K562 (cell line): ENCODE data around the gene NFS1. TPM values are rescaled to one million over a fixed set of nuclear protein-coding genes. Genes with fewer than 3 reads are reported as not detected.

Experiments used
- BCL6 ChIP-seq: fragments of 250-450 bp; sonication (Bioruptor Pico); IDR thresholded peaks from 2 replicates; pipeline ENCODE4 v1.4.0; 2020
- BCOR ChIP-seq: fragments of 450-650 bp; IDR thresholded peaks from 2 replicates; pipeline ENCODE4 v1.6.1; 2016
- CREB5 ChIP-seq: fragments of 250-450 bp; sonication (Bioruptor Pico); IDR thresholded peaks from 2 replicates; pipeline ENCODE4 v1.5.0; 2020; ENCODE audit warnings: mild to moderate bottlenecking
- DNMT1 ChIP-seq: fragments of 450-650 bp; IDR thresholded peaks from 2 replicates; pipeline ENCODE4 v1.6.1; 2016; ENCODE audit warnings: antibody characterized with exemption, mild to moderate bottlenecking
- ESRRA ChIP-seq: fragments of 450-650 bp; IDR thresholded peaks from 2 replicates; pipeline ENCODE4 v1.6.1; 2014; ENCODE audit warnings: low read depth, mild to moderate bottlenecking, moderate library complexity, borderline replicate concordance
- HCFC1 ChIP-seq: IDR thresholded peaks from 2 replicates; pipeline ENCODE4 v1.6.1; 2012; ENCODE audit warnings: low read depth, low read length, improper control_type of control experiment
- HDGF ChIP-seq: fragments of 450-650 bp; IDR thresholded peaks from 2 replicates; pipeline ENCODE4 v1.6.1; 2016
- HMBOX1 ChIP-seq: sonication (generic); IDR thresholded peaks from 2 replicates; pipeline ENCODE4 v1.6.1; 2016
- HMGXB4 ChIP-seq: sonication (generic); formaldehyde crosslinking; IDR thresholded peaks from 2 replicates; pipeline ENCODE4 v1.8.1; 2023; ENCODE audit warnings: mild to moderate bottlenecking, missing genetic modification reagents
- NCOA2 ChIP-seq, 2 experiments: fragments of 450-650 bp; IDR thresholded peaks; 2 replicates each; pipeline ENCODE4 v1.6.1; 2018; ENCODE audit warnings: mild to moderate bottlenecking in 2 of 2, moderate library complexity in 1 of 2; ENCODE audit not compliant: partially characterized antibody in 2 of 2
- NCOA4 ChIP-seq: fragments of 450-650 bp; IDR thresholded peaks from 2 replicates; pipeline ENCODE4 v1.6.1; 2018; ENCODE audit warnings: mild to moderate bottlenecking; ENCODE audit not compliant: partially characterized antibody
- OTX1 ChIP-seq: fragments of 450-650 bp; formaldehyde crosslinking; IDR thresholded peaks from 2 replicates; pipeline ENCODE4 v1.4.0; 2022; ENCODE audit warnings: mild to moderate bottlenecking
- PML ChIP-seq: IDR thresholded peaks from 2 replicates; pipeline ENCODE4 v1.6.1; 2012; ENCODE audit warnings: low read length, inconsistent platforms
- RBM14 ChIP-seq: fragments of 200-400 bp; formaldehyde crosslinking; IDR thresholded peaks from 2 replicates; pipeline ENCODE4 v1.6.1; 2018; ENCODE audit warnings: low read depth, mild to moderate bottlenecking, low read length, moderate library complexity, borderline replicate concordance; ENCODE audit not compliant: insufficient read depth
- SNIP1 ChIP-seq: fragments of 450-650 bp; IDR thresholded peaks from 2 replicates; pipeline ENCODE4 v1.7.1; 2017; ENCODE audit warnings: low read depth, mild to moderate bottlenecking
- SP2 ChIP-seq: IDR thresholded peaks from 2 replicates; pipeline ENCODE4 v1.6.1; 2011; ENCODE audit warnings: mild to moderate bottlenecking, low read depth, low read length, moderate library complexity; ENCODE audit not compliant: poor library complexity, severe bottlenecking; ENCODE audit errors: extremely low read depth
- STAT5B ChIP-seq: fragments of 250-450 bp; sonication (Bioruptor Pico); IDR thresholded peaks from 2 replicates; pipeline ENCODE4 v1.8.0; 2021; ENCODE audit warnings: mild to moderate bottlenecking, inconsistent platforms
- TAF9B ChIP-seq: fragments of 450-650 bp; IDR thresholded peaks from 2 replicates; pipeline ENCODE4 v1.6.1; 2018; ENCODE audit warnings: mild to moderate bottlenecking; ENCODE audit not compliant: partially characterized antibody
- ZFPM2 ChIP-seq: fragments of 250-450 bp; sonication (Bioruptor Pico); IDR thresholded peaks from 2 replicates; pipeline ENCODE4 v1.5.1; 2022; ENCODE audit warnings: mild to moderate bottlenecking
- ZNF146 ChIP-seq: IDR thresholded peaks from one replicate; pipeline ENCODE4 v1.6.1; 2018; ENCODE audit warnings: missing compliant biosample characterization; ENCODE audit not compliant: unreplicated experiment
- ZNF551 ChIP-seq: fragments of 250-450 bp; sonication (Bioruptor Pico); IDR thresholded peaks from 2 replicates; pipeline ENCODE4 v1.5.0; 2021; ENCODE audit warnings: mild to moderate bottlenecking, moderate library complexity
- ZNF561 ChIP-seq: fragments of 450-650 bp; formaldehyde crosslinking; conservative IDR thresholded peaks from 2 replicates; pipeline ENCODE4 v1.4.0; 2020; ENCODE audit warnings: mild to moderate bottlenecking, moderate library complexity
- ZNF584 ChIP-seq: fragments of 200-800 bp; sonication (Bioruptor generic); IDR thresholded peaks from 2 replicates; pipeline ENCODE4 v1.6.1; 2016; ENCODE audit warnings: low read depth, mild to moderate bottlenecking, missing genetic modification characterization, missing compliant biosample characterization
- ZNF586 ChIP-seq: fragments of 450-650 bp; formaldehyde crosslinking; conservative IDR thresholded peaks from 2 replicates; pipeline ENCODE4 v1.4.0; 2020; ENCODE audit warnings: mild to moderate bottlenecking, moderate library complexity
- ZNF76 ChIP-seq: fragments of 250-450 bp; sonication (Bioruptor Pico); IDR thresholded peaks from 2 replicates; pipeline ENCODE4 v1.4.0; 2020; ENCODE audit warnings: mild to moderate bottlenecking, moderate library complexity, borderline replicate concordance
- ZNF766 ChIP-seq: fragments of 200-800 bp; sonication (Bioruptor generic); conservative IDR thresholded peaks from 2 replicates; pipeline ENCODE4 v1.6.1; 2016; ENCODE audit warnings: missing genetic modification characterization, missing compliant biosample characterization
- polyA plus RNA-seq, 8 experiments: library from polyadenylated mRNA; depleted of rRNA in 4 of 8; stranded (reverse) in 5 of 8; unstranded in 3 of 8; fragments of >200 nt; fragmentation: Nextera tagmentation in 2 of 8; fragmentation: Illumina TruSeq in 1 of 8; extraction: Ambion mirVana in 2 of 8; extraction: Trizol in 1 of 8; gene quantifications; 2 replicates each; pipeline versions ENCODE4 v1.2.1 to v1.2.3, GENCODE V29; 2011 to 2014; ENCODE audit warnings: inconsistent platforms in 1 of 8, missing spikeins in 1 of 8
- total RNA-seq, 7 experiments: library from RNA; depleted of rRNA in 6 of 7; stranded (reverse); fragments of >200 nt in 6 of 7; fragmentation: Illumina TruSeq in 2 of 7; extraction: Trizol in 2 of 7; gene quantifications; 2 replicates each; pipeline versions ENCODE4 v1.2.1 to v1.2.3, GENCODE V29; 2011 to 2021; ENCODE audit warnings: low replicate concordance in 1 of 7

NFS1 gene
- total and polyA plus RNA-seq, 9 of the 15 experiments (the other 6 are each of a cell fraction or from before 2014, with no cell fraction given), result 11.5 to 84.8 (median 47.1) TPM

- TF ChIP-seq PML (peak; percentile 89), DNMT1 (no peak), ZNF584 (CRISPR knock-in tag) (peak; percentile 55; the same call in 1 of the 2 replicates), RBM14 (0 out of 2 replicates have a peak, but pooled peaks have one; percentile 32), BCOR (0 out of 2 replicates have a peak, but pooled peaks have one; percentile 39), NCOA2 (IDR thresholded peaks at IDR 0.05; ENCODE audit: partially characterized antibody in 2 of 2) (no peak), ESRRA (peak; percentile 96), ZFPM2 (no peak), ZNF146 (CRISPR knock-in tag) (no peak), HMGXB4 (no peak), STAT5B (CRISPR knock-in tag) (no peak), HMBOX1 (peak; percentile 91), HDGF (no peak), ZNF766 (CRISPR knock-in tag) (peak; percentile 13; the same call in 1 of the 2 replicates), ZNF586 (CRISPR knock-in tag) (no peak), HCFC1 (peak; percentile 61), BCL6 (no peak), ZNF561 (no peak), OTX1 (CRISPR knock-in tag) (peak; percentile 42; the same call in 1 of the 2 replicates), ZNF76 (CRISPR knock-in tag) (0 out of 2 replicates have a peak, but pooled peaks have one; percentile 15), CREB5 (CRISPR knock-in tag) (no peak), SP2 (peak; percentile 78), ZNF551 (no peak), NCOA4 (no peak), SNIP1 (no peak), TAF9B (peak; percentile 91)
Observed at GRCh38 chr20:35741892-35742740, 43.0 kb upstream of the NFS1 start, which contains the start of gene RBM39 (continued).
